ENCODE data around the gene ASPSCR1. TPM values are rescaled to one million over a fixed set of nuclear protein-coding genes. Genes with fewer than 3 reads are reported as not detected.

The ASPSCR1 gene
- total and polyA plus RNA-seq, 2 of the 13 experiments (the other 11 are each of a cell fraction or from before 2014, with no cell fraction given): 274 to 314 TPM

DNA sequence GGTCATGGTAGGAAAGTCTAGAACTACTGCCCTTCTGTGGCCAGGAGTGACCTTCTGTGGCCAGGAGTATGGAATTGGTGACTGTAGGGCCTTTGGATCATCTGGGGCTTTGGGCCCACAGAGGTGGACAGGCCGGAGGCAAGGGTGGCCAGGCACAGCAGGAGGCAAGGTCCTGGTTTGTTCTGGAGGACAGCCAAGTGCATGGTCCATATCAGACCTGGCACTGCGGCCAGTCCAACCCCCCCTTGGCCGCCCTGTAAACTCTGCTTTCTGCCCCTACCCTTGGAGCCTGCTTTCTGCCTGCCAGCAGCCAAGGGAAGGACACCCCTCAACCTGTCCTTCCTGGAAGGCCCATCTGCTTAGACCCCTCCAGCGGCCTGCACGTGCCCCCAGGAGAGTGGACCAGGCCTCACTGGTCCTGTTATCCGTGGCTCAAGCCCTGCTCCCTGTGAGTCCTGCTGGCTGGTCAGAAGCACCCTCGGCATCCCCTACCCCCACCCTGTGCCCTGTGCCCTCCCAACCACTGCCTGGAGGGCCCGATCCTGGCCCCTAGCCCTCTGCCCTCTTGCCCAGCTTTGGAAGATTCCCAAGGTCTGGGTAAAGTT lies 62.4 kb downstream of the ASPSCR1 start (continued):
- TF ChIP-seq, protein P1, sequence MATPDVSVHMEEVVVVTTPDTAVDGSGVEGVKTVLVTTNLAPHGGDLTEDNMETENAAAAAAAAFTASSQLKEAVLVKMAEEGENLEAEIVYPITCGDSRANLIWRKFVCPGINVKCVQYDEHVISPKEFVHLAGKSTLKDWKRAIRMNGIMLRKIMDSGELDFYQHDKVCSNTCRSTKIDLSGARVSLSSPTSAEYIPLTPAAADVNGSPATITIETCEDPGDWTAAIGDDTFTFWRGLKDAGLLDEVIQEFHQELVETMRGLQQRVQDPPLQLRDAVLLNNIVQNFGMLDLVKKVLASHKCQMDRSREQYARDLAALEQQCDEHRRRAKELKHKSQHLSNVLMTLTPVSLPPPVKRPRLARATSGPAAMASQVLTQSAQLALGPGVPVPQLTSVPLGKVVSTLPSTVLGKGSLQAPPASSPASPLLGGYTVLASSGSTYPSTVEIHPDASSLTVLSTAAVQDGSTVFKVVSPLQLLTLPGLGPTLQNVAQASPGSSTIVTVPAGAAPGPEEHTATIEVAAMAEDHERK (CRISPR knock-in tag; IDR thresholded peaks at IDR 0.05; ENCODE audit: low read depth): no peak
- no peak for TF ChIP-seq ZFYVE20 (CRISPR knock-in tag; IDR thresholded peaks at IDR 0.05; ENCODE audit: borderline replicate concordance, low read depth)
- TF ChIP-seq, protein P2, sequence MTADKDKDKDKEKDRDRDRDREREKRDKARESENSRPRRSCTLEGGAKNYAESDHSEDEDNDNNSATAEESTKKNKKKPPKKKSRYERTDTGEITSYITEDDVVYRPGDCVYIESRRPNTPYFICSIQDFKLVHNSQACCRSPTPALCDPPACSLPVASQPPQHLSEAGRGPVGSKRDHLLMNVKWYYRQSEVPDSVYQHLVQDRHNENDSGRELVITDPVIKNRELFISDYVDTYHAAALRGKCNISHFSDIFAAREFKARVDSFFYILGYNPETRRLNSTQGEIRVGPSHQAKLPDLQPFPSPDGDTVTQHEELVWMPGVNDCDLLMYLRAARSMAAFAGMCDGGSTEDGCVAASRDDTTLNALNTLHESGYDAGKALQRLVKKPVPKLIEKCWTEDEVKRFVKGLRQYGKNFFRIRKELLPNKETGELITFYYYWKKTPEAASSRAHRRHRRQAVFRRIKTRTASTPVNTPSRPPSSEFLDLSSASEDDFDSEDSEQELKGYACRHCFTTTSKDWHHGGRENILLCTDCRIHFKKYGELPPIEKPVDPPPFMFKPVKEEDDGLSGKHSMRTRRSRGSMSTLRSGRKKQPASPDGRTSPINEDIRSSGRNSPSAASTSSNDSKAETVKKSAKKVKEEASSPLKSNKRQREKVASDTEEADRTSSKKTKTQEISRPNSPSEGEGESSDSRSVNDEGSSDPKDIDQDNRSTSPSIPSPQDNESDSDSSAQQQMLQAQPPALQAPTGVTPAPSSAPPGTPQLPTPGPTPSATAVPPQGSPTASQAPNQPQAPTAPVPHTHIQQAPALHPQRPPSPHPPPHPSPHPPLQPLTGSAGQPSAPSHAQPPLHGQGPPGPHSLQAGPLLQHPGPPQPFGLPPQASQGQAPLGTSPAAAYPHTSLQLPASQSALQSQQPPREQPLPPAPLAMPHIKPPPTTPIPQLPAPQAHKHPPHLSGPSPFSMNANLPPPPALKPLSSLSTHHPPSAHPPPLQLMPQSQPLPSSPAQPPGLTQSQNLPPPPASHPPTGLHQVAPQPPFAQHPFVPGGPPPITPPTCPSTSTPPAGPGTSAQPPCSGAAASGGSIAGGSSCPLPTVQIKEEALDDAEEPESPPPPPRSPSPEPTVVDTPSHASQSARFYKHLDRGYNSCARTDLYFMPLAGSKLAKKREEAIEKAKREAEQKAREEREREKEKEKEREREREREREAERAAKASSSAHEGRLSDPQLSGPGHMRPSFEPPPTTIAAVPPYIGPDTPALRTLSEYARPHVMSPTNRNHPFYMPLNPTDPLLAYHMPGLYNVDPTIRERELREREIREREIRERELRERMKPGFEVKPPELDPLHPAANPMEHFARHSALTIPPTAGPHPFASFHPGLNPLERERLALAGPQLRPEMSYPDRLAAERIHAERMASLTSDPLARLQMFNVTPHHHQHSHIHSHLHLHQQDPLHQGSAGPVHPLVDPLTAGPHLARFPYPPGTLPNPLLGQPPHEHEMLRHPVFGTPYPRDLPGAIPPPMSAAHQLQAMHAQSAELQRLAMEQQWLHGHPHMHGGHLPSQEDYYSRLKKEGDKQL (CRISPR knock-in tag; IDR thresholded peaks at IDR 0.05; ENCODE audit: low read depth): no peak
- TF ChIP-seq ZNF282 (IDR thresholded peaks at IDR 0.05; ENCODE audit: partially characterized antibody): no peak
- TF ChIP-seq ZNF101 (CRISPR knock-in tag; IDR thresholded peaks at IDR 0.05; ENCODE audit: borderline replicate concordance, low read depth): no peak
- TF ChIP-seq ZNF841 (CRISPR knock-in tag; IDR thresholded peaks at IDR 0.05; ENCODE audit: borderline replicate concordance): no peak
- TF ChIP-seq, protein P3, sequence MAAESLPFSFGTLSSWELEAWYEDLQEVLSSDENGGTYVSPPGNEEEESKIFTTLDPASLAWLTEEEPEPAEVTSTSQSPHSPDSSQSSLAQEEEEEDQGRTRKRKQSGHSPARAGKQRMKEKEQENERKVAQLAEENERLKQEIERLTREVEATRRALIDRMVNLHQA (CRISPR knock-in tag; IDR thresholded peaks at IDR 0.05): no peak
- no peak for TF ChIP-seq SSRP1 (CRISPR knock-in tag; IDR thresholded peaks at IDR 0.05)
- no peak for TF ChIP-seq ZNF234 (CRISPR knock-in tag; conservative IDR thresholded peaks at IDR 0.05)
- TF ChIP-seq, protein P4, sequence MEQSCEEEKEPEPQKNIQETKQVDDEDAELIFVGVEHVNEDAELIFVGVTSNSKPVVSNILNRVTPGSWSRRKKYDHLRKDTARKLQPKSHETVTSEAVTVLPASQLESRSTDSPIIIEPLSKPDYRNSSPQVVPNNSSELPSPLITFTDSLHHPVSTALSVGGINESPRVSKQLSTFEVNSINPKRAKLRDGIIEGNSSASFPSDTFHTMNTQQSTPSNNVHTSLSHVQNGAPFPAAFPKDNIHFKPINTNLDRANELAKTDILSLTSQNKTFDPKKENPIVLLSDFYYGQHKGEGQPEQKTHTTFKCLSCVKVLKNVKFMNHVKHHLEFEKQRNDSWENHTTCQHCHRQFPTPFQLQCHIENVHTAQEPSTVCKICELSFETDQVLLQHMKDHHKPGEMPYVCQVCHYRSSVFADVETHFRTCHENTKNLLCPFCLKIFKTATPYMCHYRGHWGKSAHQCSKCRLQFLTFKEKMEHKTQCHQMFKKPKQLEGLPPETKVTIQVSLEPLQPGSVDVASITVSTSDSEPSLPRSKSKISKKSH (CRISPR knock-in tag; IDR thresholded peaks at IDR 0.05; ENCODE audit: borderline replicate concordance): no peak
- peak; percentile 35; the same call in 1 of the 2 replicates for TF ChIP-seq NR2F2 (IDR thresholded peaks at IDR 0.05; ENCODE audit: borderline replicate concordance, low read depth)
- TF ChIP-seq, protein P5, sequence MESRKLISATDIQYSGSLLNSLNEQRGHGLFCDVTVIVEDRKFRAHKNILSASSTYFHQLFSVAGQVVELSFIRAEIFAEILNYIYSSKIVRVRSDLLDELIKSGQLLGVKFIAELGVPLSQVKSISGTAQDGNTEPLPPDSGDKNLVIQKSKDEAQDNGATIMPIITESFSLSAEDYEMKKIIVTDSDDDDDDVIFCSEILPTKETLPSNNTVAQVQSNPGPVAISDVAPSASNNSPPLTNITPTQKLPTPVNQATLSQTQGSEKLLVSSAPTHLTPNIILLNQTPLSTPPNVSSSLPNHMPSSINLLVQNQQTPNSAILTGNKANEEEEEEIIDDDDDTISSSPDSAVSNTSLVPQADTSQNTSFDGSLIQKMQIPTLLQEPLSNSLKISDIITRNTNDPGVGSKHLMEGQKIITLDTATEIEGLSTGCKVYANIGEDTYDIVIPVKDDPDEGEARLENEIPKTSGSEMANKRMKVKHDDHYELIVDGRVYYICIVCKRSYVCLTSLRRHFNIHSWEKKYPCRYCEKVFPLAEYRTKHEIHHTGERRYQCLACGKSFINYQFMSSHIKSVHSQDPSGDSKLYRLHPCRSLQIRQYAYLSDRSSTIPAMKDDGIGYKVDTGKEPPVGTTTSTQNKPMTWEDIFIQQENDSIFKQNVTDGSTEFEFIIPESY (CRISPR knock-in tag; IDR thresholded peaks at IDR 0.05): no peak
- no peak for TF ChIP-seq EEA1 (CRISPR knock-in tag; IDR thresholded peaks at IDR 0.05; ENCODE audit: borderline replicate concordance)
- TF ChIP-seq ZNF563 (CRISPR knock-in tag; IDR thresholded peaks at IDR 0.05): no peak
- TF ChIP-seq KDM5A (IDR thresholded peaks at IDR 0.05; ENCODE audit: borderline replicate concordance, low read length): no peak
- TF ChIP-seq CBX2 (IDR thresholded peaks at IDR 0.05; ENCODE audit: low read depth, low read length): no peak
- no peak for TF ChIP-seq CBX2 (CRISPR knock-in tag; IDR thresholded peaks at IDR 0.05; ENCODE audit: low read depth)
- TF ChIP-seq AKAP8 (CRISPR knock-in tag; IDR thresholded peaks at IDR 0.05): no peak
- no peak for TF ChIP-seq RBAK (CRISPR knock-in tag; IDR thresholded peaks at IDR 0.05)
- no peak for TF ChIP-seq ZMYM4 (CRISPR knock-in tag; IDR thresholded peaks at IDR 0.05)
